ENCODE data around the gene RELB.
A peak's percentile ranks its signal among the peaks of the same experiment; 100 is the strongest.

Gene RELB

GRCh38 chr19:45061965-45062364 lies 60.7 kb downstream of the RELB start:
- no peak for DNase-seq

- no peak for DNase-seq
Observed at GRCh38 chr19:45063851-45064801, 62.9 kb downstream of the RELB start.

GRCh38 chr19:45066921-45067661 lies 65.8 kb downstream of the RELB start:
- DNase-seq, result no peak

- no peak for DNase-seq
Observed at GRCh38 chr19:45068041-45068440, 66.8 kb downstream of the RELB start.

GRCh38 chr19:45069056-45069455 lies 67.8 kb downstream of the RELB start:
- DNase-seq, result no peak

- no peak for DNase-seq
Observed at GRCh38 chr19:45070214-45070613, 69.0 kb downstream of the RELB start.

- no peak for DNase-seq
Observed at GRCh38 chr19:45070861-45071544, 69.7 kb downstream of the RELB start.

GRCh38 chr19:45071545-45071938 lies 70.3 kb downstream of the RELB start:
- DNase-seq, result no peak

GRCh38 chr19:45071969-45072790 lies 70.9 kb downstream of the RELB start:
- no peak for DNase-seq

GRCh38 chr19:45074744-45075300 lies 73.6 kb downstream of the RELB start:
- DNase-seq, result no peak

- peak; percentile 62 for DNase-seq
Observed at GRCh38 chr19:45075301-45076028, 74.2 kb downstream of the RELB start.

- peak; percentile 88 for DNase-seq
Observed at GRCh38 chr19:45076029-45076850, 75.0 kb downstream of the RELB start, which contains the start of gene ZNF296. ZNF296 (minus strand) TSS chr19:45076478; CDS start chr19:45076373, 105 bp downstream.

- no peak for DNase-seq
Observed at GRCh38 chr19:45076851-45077730, 75.8 kb downstream of the RELB start.

GRCh38 chr19:45078390-45079062 lies 77.3 kb downstream of the RELB start:
- no peak for DNase-seq

- peak; percentile 88 for DNase-seq
Observed at GRCh38 chr19:45079063-45079910, 78.0 kb downstream of the RELB start, which contains the start of gene GEMIN7. GEMIN7 (plus strand) TSS chr19:45079260; CDS start chr19:45090115, 10,855 bp downstream.

- DNase-seq, result no peak
Observed at GRCh38 chr19:45079911-45080370, 78.7 kb downstream of the RELB start.

GRCh38 chr19:45082170-45082569 lies 80.9 kb downstream of the RELB start:
- DNase-seq, result no peak

Data from stimulated activated CD8-positive, alpha-beta memory T cell treated with anti-CD3 and anti-CD28 coated beads, Interleukin-4, amount 100 ng/mL, for 48 hours (primary cell).